ENCODE data around the gene CENPO. TPM values are rescaled to one million over a fixed set of nuclear protein-coding genes. Genes with fewer than 3 reads are reported as not detected.

The CENPO gene
- total RNA-seq, 1 experiment from 2014 or later = 36.6 TPM

DNA sequence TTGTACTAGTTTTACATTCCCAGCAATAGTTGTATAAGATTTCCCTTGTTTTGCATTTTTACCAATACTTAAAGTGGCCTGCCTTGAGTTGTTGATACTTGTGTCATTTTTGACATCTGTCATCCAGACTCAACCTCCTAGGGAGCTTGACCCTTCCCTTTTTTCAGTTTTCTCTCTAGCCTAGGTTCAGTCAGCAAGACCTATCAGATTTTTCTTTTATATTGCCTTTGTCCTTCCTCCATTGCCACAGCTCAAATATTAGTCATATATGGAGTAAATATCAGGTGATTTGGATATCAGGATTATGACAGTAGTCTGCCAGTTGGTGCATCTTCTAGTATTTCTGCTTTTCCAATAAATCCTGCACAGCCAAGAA, 13.4 kb downstream of the CENPO start:
- DNase-seq = no peak
- Histone ChIP-seq H3K27me3 (ENCODE audit: control insufficient read depth, insufficient read depth, low read length) (no peaks in the 10 kb centered on the region), H3K4me3 (ENCODE audit: insufficient read depth, low read depth, low read length) (no peak overlapping the region), H3K36me3 (replicated peaks; ENCODE audit: control insufficient read depth, insufficient read depth, low read length) (peaks cover 11% of the 10 kb centered on the region)

DNA sequence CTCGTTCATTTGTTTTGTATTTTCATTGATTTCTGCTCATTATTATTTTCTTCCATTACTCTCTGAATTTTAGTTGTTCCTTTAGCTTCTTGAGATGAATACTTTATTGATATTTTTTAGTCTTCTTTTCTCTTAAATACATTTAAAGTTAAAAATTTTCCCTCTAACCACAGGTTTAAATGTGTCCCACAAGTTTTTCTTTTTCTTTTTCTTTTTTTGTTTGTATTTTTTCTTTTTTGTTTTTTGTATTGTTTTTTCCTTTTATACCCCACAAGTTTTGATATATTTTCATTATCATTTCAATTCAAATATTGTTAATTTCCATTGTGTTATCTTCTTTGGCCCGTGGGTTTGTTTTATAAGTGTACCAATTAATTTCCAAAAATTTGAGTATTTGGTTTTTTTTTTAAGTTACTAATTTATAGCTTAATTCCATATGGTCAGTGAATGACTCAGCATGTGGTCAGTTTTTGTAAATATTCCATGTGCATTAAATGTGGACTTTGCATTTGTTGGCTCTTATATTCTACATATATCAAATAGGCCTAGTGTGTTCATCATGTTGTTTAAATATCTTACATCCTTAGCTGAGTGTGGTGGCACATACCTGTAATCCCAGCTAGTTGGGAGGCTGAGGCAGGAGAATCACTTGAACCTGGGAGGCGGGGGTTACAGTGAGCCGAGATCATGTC, 16.2 kb downstream of the CENPO start:
- DNase-seq = no peak
- Histone ChIP-seq H3K4me3 (ENCODE audit: insufficient read depth, low read depth, low read length) (no peak overlapping the region), H3K36me3 (replicated peaks; ENCODE audit: control insufficient read depth, insufficient read depth, low read length) (peaks cover 13% of the 10 kb centered on the region), H3K27me3 (ENCODE audit: control insufficient read depth, insufficient read depth, low read length) (no peaks in the 10 kb centered on the region)

DNA sequence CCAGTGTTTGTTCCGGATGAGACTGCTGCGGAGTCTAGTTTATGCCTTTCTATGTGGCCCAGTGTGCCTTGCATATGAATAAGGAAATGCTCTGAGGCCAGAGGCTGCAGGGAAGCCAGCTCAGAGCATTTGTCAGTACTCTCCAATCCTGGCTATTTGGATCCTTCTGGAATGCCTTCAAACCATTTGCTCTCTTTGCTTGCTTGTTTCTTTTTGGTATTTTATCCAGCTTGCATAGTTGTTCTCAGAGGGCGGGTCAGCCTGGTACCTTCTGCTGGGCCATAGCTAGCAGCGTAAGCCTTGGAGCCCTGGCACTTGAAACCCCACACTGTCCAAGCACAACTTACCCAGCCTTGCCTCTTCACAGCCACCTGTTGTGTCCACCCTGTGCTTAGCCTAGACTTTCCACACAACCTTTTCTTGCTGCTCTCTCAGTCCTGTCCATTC, 20.5 kb downstream of the CENPO start:
- H3K4me3 ChIP-seq (ENCODE audit: insufficient read depth, low read depth, low read length) = no peak overlapping the region
- no peak for DNase-seq
- peaks cover 15% of the 10 kb centered on the region for H3K36me3 ChIP-seq (replicated peaks; ENCODE audit: control insufficient read depth, insufficient read depth, low read length)
- no peaks in the 10 kb centered on the region for H3K27me3 ChIP-seq (ENCODE audit: control insufficient read depth, insufficient read depth, low read length)

DNA sequence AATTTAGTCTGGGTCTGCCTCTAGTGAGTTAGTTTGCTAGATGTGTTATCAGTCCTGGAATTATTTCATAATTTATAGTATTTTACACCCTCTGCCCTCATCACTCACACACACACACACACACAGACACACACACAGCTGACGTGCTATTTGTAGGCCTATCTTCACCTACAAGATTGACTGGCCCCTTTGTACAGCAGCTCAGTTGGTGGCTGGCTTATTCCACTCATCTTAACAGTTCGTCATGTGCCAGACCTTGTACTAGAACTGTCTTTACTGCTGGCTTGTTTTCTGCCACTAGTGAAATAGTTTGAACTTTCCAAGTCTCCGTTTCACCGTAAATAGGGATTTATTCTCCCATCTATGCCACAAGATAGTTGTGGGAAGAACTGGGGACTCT, 21.3 kb downstream of the CENPO start:
- Histone ChIP-seq H3K36me3 (replicated peaks; ENCODE audit: control insufficient read depth, insufficient read depth, low read length) (peaks cover 18% of the 10 kb centered on the region), H3K27me3 (ENCODE audit: control insufficient read depth, insufficient read depth, low read length) (no peaks in the 10 kb centered on the region), H3K4me3 (ENCODE audit: insufficient read depth, low read depth, low read length) (no peak overlapping the region)
- DNase-seq = no peak

DNA sequence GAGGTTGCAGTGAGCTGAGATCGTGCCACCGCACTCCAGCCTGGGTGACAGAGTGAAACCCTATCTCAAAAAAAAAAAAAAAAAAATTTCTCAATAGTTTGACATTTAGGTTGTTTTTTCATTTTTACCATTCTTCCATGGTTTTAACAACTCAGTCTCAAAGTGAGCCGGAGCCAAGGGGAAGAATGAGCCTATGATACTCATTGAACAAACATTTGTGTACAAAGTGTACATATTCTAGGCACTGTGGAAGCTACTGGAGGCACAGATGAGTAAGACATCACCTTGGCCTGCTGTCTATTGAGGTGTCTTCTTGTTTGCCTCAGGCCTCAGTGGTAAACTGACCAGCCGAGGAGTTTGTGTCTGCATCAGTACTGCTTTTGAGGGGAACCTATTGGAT, 21.9 kb downstream of the CENPO start:
- peaks cover 22% of the 10 kb centered on the region for H3K36me3 ChIP-seq (replicated peaks; ENCODE audit: control insufficient read depth, insufficient read depth, low read length)
- no peak for DNase-seq
- no peaks in the 10 kb centered on the region for H3K27me3 ChIP-seq (ENCODE audit: control insufficient read depth, insufficient read depth, low read length)

DNA sequence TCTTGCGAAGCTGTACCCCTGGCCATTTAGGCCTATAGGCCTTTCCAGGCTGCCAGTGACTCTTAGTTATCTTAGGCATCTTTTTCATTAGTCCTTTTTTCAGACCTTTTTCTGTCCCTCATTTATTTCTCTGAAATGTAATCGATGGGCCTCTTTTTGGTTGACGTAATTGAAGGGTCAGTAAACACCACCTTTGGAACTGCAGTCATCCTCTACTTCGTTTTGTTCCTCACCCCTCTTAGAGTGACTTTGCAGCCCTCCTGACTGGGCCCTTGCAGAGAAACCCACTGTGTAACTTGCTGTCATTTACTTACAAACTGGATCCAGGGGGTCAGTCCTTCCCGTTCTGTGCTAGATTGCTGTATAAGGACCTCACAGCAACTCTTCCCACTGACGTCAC, 23.2 kb downstream of the CENPO start:
- Histone ChIP-seq H3K4me3 (ENCODE audit: insufficient read depth, low read depth, low read length) (no peak overlapping the region), H3K27me3 (ENCODE audit: control insufficient read depth, insufficient read depth, low read length) (no peaks in the 10 kb centered on the region), H3K36me3 (replicated peaks; ENCODE audit: control insufficient read depth, insufficient read depth, low read length) (peaks cover 27% of the 10 kb centered on the region)
- no peak for DNase-seq

More for the DNA sequence above, 21.9 kb downstream of the CENPO start:
- no peak overlapping the region for H3K4me3 ChIP-seq (ENCODE audit: insufficient read depth, low read depth, low read length)

DNA sequence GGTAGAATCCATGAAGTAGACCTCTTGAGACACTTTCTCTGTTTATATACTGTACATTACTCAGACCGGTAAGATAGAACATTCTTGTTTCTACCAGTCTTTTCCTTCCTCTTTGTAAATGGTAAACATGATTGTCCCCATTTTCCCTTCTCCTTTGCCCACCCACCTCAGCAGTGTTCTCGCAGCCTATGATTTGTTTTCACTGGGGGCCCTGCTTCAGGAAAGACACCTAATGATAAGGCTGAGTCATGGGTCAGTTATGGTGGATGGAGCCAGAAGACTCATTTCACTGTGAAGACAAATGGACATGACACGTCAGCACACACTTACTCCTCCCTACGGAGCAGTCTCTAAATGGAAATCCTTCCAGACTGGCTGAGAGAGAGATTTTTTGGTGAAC, 23.7 kb downstream of the CENPO start:
- DNase-seq = no peak
- Histone ChIP-seq H3K36me3 (replicated peaks; ENCODE audit: control insufficient read depth, insufficient read depth, low read length) (peaks cover 27% of the 10 kb centered on the region), H3K4me3 (ENCODE audit: insufficient read depth, low read depth, low read length) (no peak overlapping the region), H3K27me3 (ENCODE audit: control insufficient read depth, insufficient read depth, low read length) (no peaks in the 10 kb centered on the region)

DNA sequence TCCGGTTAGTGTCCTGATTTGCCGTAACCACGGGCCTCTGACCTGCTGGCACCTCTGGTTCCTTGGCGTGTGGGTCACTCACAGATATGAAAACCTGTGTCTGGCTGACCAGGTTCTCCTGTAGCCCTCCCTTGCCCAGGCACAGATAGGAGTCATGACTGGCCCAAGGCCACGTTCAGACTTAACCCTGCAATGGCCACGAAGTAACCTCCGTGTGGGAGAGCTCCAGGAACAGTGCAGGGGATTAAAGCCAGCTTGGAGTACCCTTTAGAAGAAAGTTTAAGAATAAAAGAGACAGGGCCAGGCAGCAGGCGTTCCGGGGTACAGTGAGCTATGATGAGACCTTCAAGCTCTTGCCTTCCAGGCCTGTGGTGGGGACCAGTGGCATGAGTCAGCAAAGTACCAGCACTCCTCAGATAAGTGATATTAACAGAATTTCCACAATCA, 25.5 kb downstream of the CENPO start:
- Histone ChIP-seq H3K36me3 (replicated peaks; ENCODE audit: control insufficient read depth, insufficient read depth, low read length) (peaks cover 35% of the 10 kb centered on the region), H3K27me3 (ENCODE audit: control insufficient read depth, insufficient read depth, low read length) (no peaks in the 10 kb centered on the region), H3K4me3 (ENCODE audit: insufficient read depth, low read depth, low read length) (no peak overlapping the region)
- no peak for DNase-seq

DNA sequence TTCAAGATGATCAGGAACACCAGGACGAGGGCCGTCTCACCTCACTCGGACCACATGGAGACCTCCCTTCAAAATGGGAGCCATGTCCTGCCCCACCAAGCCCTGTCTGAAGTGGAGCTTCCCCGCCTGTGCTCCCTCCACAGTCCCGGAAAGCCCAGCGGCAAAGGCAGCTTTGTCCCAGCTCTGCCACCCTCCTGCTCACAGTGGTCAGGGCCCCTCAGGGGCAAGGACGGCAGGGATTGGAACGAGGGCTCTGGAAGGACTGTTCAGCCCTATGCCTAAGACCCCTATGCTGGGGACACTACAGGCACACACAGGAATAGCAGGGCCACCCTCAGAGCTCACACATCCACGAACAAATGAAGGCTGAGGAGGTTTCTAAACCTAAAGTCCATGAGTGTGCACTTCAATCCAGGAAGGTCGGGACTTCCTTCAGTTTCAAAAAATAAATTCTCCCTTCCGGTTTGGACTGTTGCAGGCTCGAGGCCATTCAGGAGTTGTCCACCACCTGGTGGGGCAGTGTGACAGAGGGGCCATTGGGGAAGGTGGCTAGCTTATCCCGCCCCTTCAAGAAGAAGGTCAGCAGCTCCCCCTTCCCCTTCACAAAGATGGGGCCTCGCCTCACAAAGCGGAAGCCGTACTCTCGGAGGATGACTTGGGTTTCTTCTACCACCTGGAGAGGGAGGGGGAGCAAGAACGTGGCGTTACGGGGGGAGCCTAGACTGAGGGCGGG, 26.4 kb downstream of the CENPO start:
- H3K4me3 ChIP-seq (ENCODE audit: insufficient read depth, low read depth, low read length) = no peak overlapping the region
- peaks cover 32% of the 10 kb centered on the region for H3K36me3 ChIP-seq (replicated peaks; ENCODE audit: control insufficient read depth, insufficient read depth, low read length)
- peak; percentile 28 for DNase-seq
- no peaks in the 10 kb centered on the region for H3K27me3 ChIP-seq (ENCODE audit: control insufficient read depth, insufficient read depth, low read length)

DNA sequence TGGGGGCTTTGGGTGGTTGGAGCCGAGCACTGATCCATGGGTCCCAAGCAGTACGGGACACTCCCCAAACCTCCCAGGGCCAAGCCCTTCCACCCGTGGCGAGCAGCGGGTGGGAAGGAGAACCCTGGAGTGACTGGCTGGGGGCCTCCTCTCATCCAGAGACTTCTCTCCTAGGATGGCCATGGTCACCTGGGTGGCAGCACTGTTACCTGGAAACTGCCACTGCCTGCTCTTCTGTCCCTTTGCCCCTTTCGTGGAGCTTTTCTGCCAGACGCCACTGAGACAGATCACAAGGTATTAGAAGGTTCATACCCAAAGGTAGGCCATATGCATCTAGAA, 26.9 kb downstream of the CENPO start:
- H3K4me3 ChIP-seq (ENCODE audit: insufficient read depth, low read depth, low read length) = no peak overlapping the region
- H3K27me3 ChIP-seq (ENCODE audit: control insufficient read depth, insufficient read depth, low read length) = no peaks in the 10 kb centered on the region
- DNase-seq = peak; percentile 23
- peaks cover 31% of the 10 kb centered on the region for H3K36me3 ChIP-seq (replicated peaks; ENCODE audit: control insufficient read depth, insufficient read depth, low read length)

DNA sequence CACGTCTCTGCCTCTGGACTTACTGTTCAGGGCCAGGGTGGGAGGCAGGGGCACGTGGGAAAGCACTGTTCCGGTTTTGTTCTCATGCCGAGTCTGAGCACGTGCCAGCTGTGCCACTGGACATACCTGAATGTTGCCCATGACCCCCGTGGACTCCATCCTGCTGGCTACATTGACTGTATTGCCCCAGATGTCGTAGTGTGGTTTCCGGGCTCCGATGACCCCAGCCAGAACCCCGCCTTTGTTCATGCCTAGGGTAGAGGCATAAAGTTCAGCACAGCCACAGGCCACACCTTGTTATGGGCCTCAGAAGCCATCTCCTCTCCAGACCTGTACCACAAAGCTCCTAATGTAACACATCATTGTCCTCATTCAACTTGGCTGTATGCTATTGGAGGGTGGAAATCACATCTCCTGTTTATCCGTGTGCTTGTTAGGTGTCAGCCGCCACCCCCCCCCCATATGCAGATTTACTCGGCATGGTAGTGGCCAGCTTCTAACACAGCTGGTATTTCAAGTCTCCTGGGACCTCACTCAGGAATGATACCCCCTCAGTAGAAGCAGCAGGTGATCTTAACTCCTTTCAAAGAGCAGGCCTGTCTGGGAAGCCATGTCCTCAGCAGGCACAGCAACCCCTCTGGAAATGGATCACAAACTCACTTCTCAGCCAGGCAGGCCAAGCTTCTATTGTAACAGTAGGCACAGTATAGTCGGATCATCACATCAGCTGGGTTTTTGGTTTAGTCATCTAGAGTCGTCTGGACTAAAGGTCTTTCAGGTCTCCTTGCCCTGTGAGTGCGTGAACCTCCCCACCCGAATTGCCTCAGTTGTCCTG, 27.6 kb downstream of the CENPO start:
- no peak overlapping the region for H3K4me3 ChIP-seq (ENCODE audit: insufficient read depth, low read depth, low read length)
- DNase-seq = peak; percentile 58
- H3K36me3 ChIP-seq (replicated peaks; ENCODE audit: control insufficient read depth, insufficient read depth, low read length) = peaks cover 32% of the 10 kb centered on the region
- H3K27me3 ChIP-seq (ENCODE audit: control insufficient read depth, insufficient read depth, low read length) = no peaks in the 10 kb centered on the region

DNA sequence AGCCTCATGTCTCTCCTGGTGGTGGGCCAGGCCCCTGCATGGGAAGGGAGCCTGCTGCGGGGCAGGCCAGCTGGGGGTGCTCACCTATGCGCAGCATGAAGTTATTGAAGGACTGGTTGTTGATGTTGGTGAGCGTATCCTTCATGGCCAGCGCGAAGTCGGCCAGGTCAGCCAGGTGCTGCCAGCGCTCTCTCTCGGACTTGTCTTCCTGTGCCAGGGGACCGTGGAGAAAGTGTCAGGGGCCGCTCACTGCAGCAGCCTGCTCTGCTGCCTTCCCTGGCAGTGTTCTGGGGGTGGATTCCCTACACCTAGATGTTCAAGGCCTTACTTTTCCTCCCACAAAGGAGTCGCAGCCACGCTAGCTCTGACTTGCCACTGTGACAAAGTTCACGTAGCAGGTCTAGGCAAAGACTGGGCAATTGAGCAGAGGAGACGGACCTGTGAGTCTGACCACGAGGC, 28.2 kb downstream of the CENPO start:
- Histone ChIP-seq H3K36me3 (replicated peaks; ENCODE audit: control insufficient read depth, insufficient read depth, low read length) (peaks cover 32% of the 10 kb centered on the region), H3K4me3 (ENCODE audit: insufficient read depth, low read depth, low read length) (no peak overlapping the region), H3K27me3 (ENCODE audit: control insufficient read depth, insufficient read depth, low read length) (no peaks in the 10 kb centered on the region)
- peak; percentile 53 for DNase-seq

DNA sequence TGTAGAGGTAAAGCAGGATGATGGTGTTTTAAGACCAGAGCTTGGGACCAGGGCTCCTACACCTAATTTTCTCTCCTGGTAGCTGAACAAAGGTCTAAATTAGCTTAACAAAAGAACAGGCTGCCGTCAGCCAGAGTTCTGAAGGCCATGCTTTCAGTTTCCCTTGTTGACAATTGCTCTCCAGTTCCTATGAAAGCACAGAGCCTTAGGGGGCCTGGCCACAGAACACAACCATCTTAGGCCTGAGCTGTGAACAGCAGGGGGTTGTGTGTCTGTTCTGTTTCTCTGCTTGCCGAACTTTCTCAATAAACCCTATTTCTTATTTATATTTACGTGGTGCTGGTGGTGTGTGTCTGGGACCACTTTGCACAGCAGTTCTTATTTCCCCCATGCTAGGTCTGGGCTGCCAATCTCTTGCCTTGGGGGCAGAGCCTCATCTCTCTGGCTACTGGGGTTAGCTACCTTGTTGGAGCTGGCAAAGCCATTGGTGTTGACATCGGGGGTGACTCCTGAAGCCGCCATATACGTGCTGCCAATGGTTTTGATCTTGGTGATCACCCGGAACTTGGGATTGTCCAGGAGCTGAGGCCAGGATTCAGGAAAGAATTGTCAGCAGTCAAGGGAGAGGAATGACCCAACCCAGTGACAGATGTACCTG, 29.0 kb downstream of the CENPO start:
- DNase-seq = peak; percentile 85
- H3K27me3 ChIP-seq (ENCODE audit: control insufficient read depth, insufficient read depth, low read length) = no peaks in the 10 kb centered on the region
- peaks cover 28% of the 10 kb centered on the region for H3K36me3 ChIP-seq (replicated peaks; ENCODE audit: control insufficient read depth, insufficient read depth, low read length)
- H3K4me3 ChIP-seq (ENCODE audit: insufficient read depth, low read depth, low read length) = no peak overlapping the region

DNA sequence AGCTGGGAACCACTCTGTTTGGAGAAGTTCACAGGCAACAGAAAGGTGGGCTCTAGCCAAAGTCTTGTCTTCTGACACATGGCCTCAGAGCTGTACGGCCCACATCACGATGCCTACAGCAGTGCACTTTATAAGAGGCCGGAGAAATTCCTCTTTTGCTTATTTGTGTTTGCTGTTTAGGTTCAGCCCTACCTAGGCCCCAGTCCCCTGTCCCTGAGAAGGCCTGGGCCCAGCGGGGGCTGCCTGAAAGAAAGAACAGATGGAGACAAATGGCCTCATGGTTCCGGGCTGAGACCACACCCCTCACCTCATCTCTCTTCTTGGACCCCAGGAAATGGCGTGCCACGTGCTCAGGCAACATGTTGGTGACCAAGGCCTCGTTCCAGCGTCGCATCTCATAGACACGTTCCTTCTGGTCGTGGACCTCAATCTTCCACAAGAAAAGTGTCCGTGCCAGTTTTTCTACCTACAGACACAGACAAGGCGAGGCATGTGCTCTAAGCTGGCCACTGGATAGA, 30.9 kb downstream of the CENPO start:
- Histone ChIP-seq H3K4me3 (ENCODE audit: insufficient read depth, low read depth, low read length) (no peak overlapping the region), H3K36me3 (replicated peaks; ENCODE audit: control insufficient read depth, insufficient read depth, low read length) (peaks cover 24% of the 10 kb centered on the region), H3K27me3 (ENCODE audit: control insufficient read depth, insufficient read depth, low read length) (no peaks in the 10 kb centered on the region)
- no peak for DNase-seq

All from H7 (cell line).